AG04450 (cell line): ENCODE measurements around the gene SUMO3. TPM values are rescaled to one million over a fixed set of nuclear protein-coding genes. Genes with fewer than 3 reads are reported as not detected.

Experiments used
- CTCF ChIA-PET: fragments of 300-600, 350-600 bp; formaldehyde crosslinking; extraction: SDS; loops from one replicate; lab custom pipeline; 2022; ENCODE audit warnings: antibody characterized with exemption, inconsistent platforms; lab: Charles Lee
- POLR2A ChIA-PET: fragments of 350-600 bp; formaldehyde crosslinking; extraction: SDS; loops from one replicate; lab custom pipeline; 2021; ENCODE audit warnings: antibody characterized with exemption, inconsistent platforms; lab: Yijun Ruan, JAX
- DNase-seq: peaks from one replicate; pipeline ENCODE4 v3.0.0-alpha.2; 2011; ENCODE audit warnings: low read depth, low spot score
- H3K27ac ChIP-seq: one replicate; pipeline ENCODE4 v1.5.1; 2012; ENCODE audit warnings: low read depth, low read length, control low read depth
- H3K27me3 ChIP-seq: one replicate; pipeline ENCODE4 v1.6.0; 2012; ENCODE audit warnings: low read length; ENCODE audit not compliant: control insufficient read depth, insufficient read depth
- H3K4me3 ChIP-seq: 2 replicates; pipeline ENCODE4 v1.5.1; 2011; ENCODE audit warnings: mild to moderate bottlenecking, low read depth, low read length, control low read depth
- H3K9me3 ChIP-seq: 2 replicates; pipeline ENCODE4 v1.5.1; 2012; ENCODE audit warnings: low read length; ENCODE audit not compliant: control insufficient read depth, insufficient read depth
- CTCF ChIP-seq: IDR thresholded peaks from 2 replicates; pipeline ENCODE4 v1.5.1; 2011; ENCODE audit warnings: low read depth, low read length, control low read depth, inconsistent platforms
- polyA plus RNA-seq: library from polyadenylated mRNA; depleted of rRNA; stranded (reverse); fragments of >200 nt; gene quantifications from 2 replicates; pipeline ENCODE4 v1.2.3, GENCODE V29; 2011

SUMO3 gene
- polyA plus RNA-seq, 1 experiment = 134 TPM

- H3K9me3 ChIP-seq = no peaks in the 10 kb centered on the region; the same call in 1 of the 2 replicates
- CTCF ChIA-PET = no interaction called here
- POLR2A ChIA-PET = no interaction called here
- DNase-seq = no peak
- H3K27ac ChIP-seq = no peak overlapping the region
- no peaks in the 10 kb centered on the region for H3K27me3 ChIP-seq
- H3K4me3 ChIP-seq = no peak overlapping the region
- TF ChIP-seq CTCF = no peak
These were observed 37.7 kb upstream of the SUMO3 start for GRCh38 chr21:44855572-44855971.

- CTCF ChIA-PET = no interaction called here
- H3K27ac ChIP-seq = no peak overlapping the region
- no peak for DNase-seq
These were observed 37.0 kb upstream of the SUMO3 start for GRCh38 chr21:44854664-44855446.

GRCh38 chr21:44854391-44854663 lies 36.5 kb upstream of the SUMO3 start:
- no peak for TF ChIP-seq CTCF
- DNase-seq = no peak
- ChIA-PET CTCF (no interaction called here), POLR2A (no interaction called here)
- Histone ChIP-seq H3K27ac (no peak overlapping the region), H3K4me3 (no peak overlapping the region), H3K27me3 (no peaks in the 10 kb centered on the region), H3K9me3 (no peaks in the 10 kb centered on the region; the same call in 1 of the 2 replicates)

More at GRCh38 chr21:44854664-44855446, 37.0 kb upstream of the SUMO3 start:
- Histone ChIP-seq H3K9me3 (no peaks in the 10 kb centered on the region; the same call in 1 of the 2 replicates), H3K27me3 (no peaks in the 10 kb centered on the region), H3K4me3 (no peak overlapping the region)
- POLR2A ChIA-PET = no interaction called here
- no peak for TF ChIP-seq CTCF

- Histone ChIP-seq H3K27ac (no peak overlapping the region), H3K9me3 (no peaks in the 10 kb centered on the region; the same call in 1 of the 2 replicates), H3K4me3 (no peak overlapping the region), H3K27me3 (no peaks in the 10 kb centered on the region)
- ChIA-PET POLR2A (no interaction called here), CTCF (no interaction called here)
- DNase-seq = no peak
- TF ChIP-seq CTCF = no peak
These were observed 35.9 kb upstream of the SUMO3 start for GRCh38 chr21:44853601-44854390.
